WERI-Rb-1 (cell line): ENCODE measurements around the gene GSG1.
"Not testable (repeated sequence)": the region's sequence is repeated elsewhere in the genome, so short reads cannot be mapped to it uniquely, and the experiment has no call there.

Experiments used
- DNase-seq: peaks from one replicate; pipeline ENCODE4 v3.0.0-alpha.2; 2020
- H3K27ac ChIP-seq: fragments of 250-450 bp; sonication (Bioruptor Pico); 2 replicates; pipeline ENCODE4 v1.5.1; 2020; ENCODE audit warnings: mild to moderate bottlenecking, moderate library complexity
- H3K27me3 ChIP-seq: fragments of 250-450 bp; sonication (Bioruptor Pico); 2 replicates; pipeline ENCODE4 v1.5.1; 2021; ENCODE audit warnings: mild to moderate bottlenecking, low read depth, moderate library complexity; ENCODE audit not compliant: insufficient read depth, severe bottlenecking
- H3K36me3 ChIP-seq: fragments of 250-450 bp; sonication (Bioruptor Pico); 2 replicates; pipeline ENCODE4 v1.5.1; 2020; ENCODE audit warnings: mild to moderate bottlenecking, moderate library complexity
- H3K4me3 ChIP-seq: 2 replicates; pipeline ENCODE4 v1.5.1; 2011; ENCODE audit warnings: low read depth, mild to moderate bottlenecking, control low read depth, low read length
- H3K9me3 ChIP-seq: fragments of 250-450 bp; sonication (Bioruptor Pico); 2 replicates; pipeline ENCODE4 v1.5.1; 2021; ENCODE audit warnings: mild to moderate bottlenecking, moderate library complexity; ENCODE audit not compliant: severe bottlenecking
- CTCF ChIP-seq: IDR thresholded peaks from 2 replicates; pipeline ENCODE4 v1.5.1; 2011; ENCODE audit warnings: low read depth, mild to moderate bottlenecking, control low read depth, inconsistent platforms, low read length

Gene GSG1

GRCh38 chr12:13060581-13060980, 42.9 kb downstream of the GSG1 start:
- H3K36me3 ChIP-seq, result peaks cover 81% of the 10 kb centered on the region
- no peaks in the 10 kb centered on the region for H3K9me3 ChIP-seq
- TF ChIP-seq CTCF, result no peak
- no peak overlapping the region for H3K27ac ChIP-seq
- no peaks in the 10 kb centered on the region for H3K27me3 ChIP-seq
- DNase-seq, result no peak
- no peak overlapping the region for H3K4me3 ChIP-seq

- not testable (repeated sequence) for H3K27ac ChIP-seq, H3K9me3 ChIP-seq, H3K27me3 ChIP-seq, H3K4me3 ChIP-seq, DNase-seq
- H3K36me3 ChIP-seq, result peaks cover 33% of the 10 kb centered on the region
Measured at GRCh38 chr12:13053617-13054016, 49.9 kb downstream of the GSG1 start.

GRCh38 chr12:13052421-13052820, 51.0 kb downstream of the GSG1 start:
- Histone ChIP-seq H3K4me3 (no peak overlapping the region), H3K27ac (no peak overlapping the region), H3K9me3 (peaks cover 8% of the 10 kb centered on the region), H3K36me3 (peaks cover 21% of the 10 kb centered on the region), H3K27me3 (no peaks in the 10 kb centered on the region)
- no peak for DNase-seq
- no peak for TF ChIP-seq CTCF

GRCh38 chr12:13049816-13050215, 53.7 kb downstream of the GSG1 start:
- no peak for DNase-seq
- TF ChIP-seq CTCF, result no peak
- Histone ChIP-seq H3K9me3 (peaks cover 8% of the 10 kb centered on the region), H3K4me3 (no peak overlapping the region), H3K27me3 (no peaks in the 10 kb centered on the region), H3K36me3 (peaks cover 5% of the 10 kb centered on the region), H3K27ac (no peak overlapping the region)

GRCh38 chr12:13046964-13047363, 56.5 kb downstream of the GSG1 start:
- Histone ChIP-seq H3K4me3 (no peak overlapping the region), H3K9me3 (no peaks in the 10 kb centered on the region), H3K36me3 (peaks cover 8% of the 10 kb centered on the region), H3K27me3 (no peaks in the 10 kb centered on the region), H3K27ac (no peak overlapping the region)
- no peak for DNase-seq
- no peak for TF ChIP-seq CTCF

- peaks cover 8% of the 10 kb centered on the region for H3K36me3 ChIP-seq
- TF ChIP-seq CTCF, result no peak
- H3K27ac ChIP-seq, result no peak overlapping the region
- no peak for DNase-seq
- no peaks in the 10 kb centered on the region for H3K9me3 ChIP-seq
- peak overlapping the region; percentile 96 for H3K4me3 ChIP-seq
- H3K27me3 ChIP-seq, result no peaks in the 10 kb centered on the region
Measured at GRCh38 chr12:13045816-13046215, 57.7 kb downstream of the GSG1 start.
